MCF 10A (cell line): Measurements from ENCODE around the gene TRAK1. TPM values are rescaled to one million over a fixed set of nuclear protein-coding genes. Genes with fewer than 3 reads are reported as not detected.

Experiments
- BruUV-seq: library from RNA; stranded (reverse); fragments of 400-500 nt; replicated peaks from 2 replicates; lab custom pipeline; 2021; lab: Mats Ljungman, UMichigan
- CTCF ChIA-PET: fragments of 300-600 bp; sonication (Branson Sonifier 250); formaldehyde crosslinking; extraction: SDS; loops from one replicate; lab custom pipeline; 2021; ENCODE audit warnings: antibody characterized with exemption, inconsistent platforms; lab: Yijun Ruan, JAX
- POLR2A ChIA-PET: fragments of 300-600, 350-650 bp; sonication (Branson Sonifier 250); formaldehyde crosslinking; extraction: SDS; loops from one replicate; lab custom pipeline; 2020; ENCODE audit warnings: antibody characterized with exemption, inconsistent platforms; lab: Yijun Ruan, JAX
- DNase-seq: peaks from one replicate; pipeline ENCODE4 v3.0.0-alpha.2; 2018; ENCODE audit not compliant: unreplicated experiment
- H3K27ac Mint-ChIP-seq: one replicate; pipeline ENCODE4 v1.8.0; 2022; ENCODE audit warnings: mild to moderate bottlenecking, low read depth, mixed read lengths; ENCODE audit not compliant: unreplicated experiment
- H3K27me3 Mint-ChIP-seq: one replicate; pipeline ENCODE4 v1.8.0; 2022; ENCODE audit warnings: mixed read lengths; ENCODE audit not compliant: insufficient read depth, unreplicated experiment
- H3K36me3 Mint-ChIP-seq: one replicate; pipeline ENCODE4 v1.8.0; 2022; ENCODE audit warnings: mild to moderate bottlenecking, moderate library complexity, mixed read lengths; ENCODE audit not compliant: insufficient read depth, unreplicated experiment
- H3K4me1 Mint-ChIP-seq: one replicate; pipeline ENCODE4 v1.8.0; 2022; ENCODE audit warnings: mixed read lengths; ENCODE audit not compliant: insufficient read depth, unreplicated experiment
- H3K4me3 Mint-ChIP-seq: one replicate; pipeline ENCODE4 v1.8.0; 2022; ENCODE audit warnings: mild to moderate bottlenecking, moderate library complexity, mixed read lengths; ENCODE audit not compliant: unreplicated experiment
- H3K9me3 Mint-ChIP-seq: one replicate; pipeline ENCODE4 v1.8.0; 2022; ENCODE audit warnings: mixed read lengths; ENCODE audit not compliant: unreplicated experiment
- intact Hi-C: fragments of 100-400 bp; cut with micrococcal nuclease; formaldehyde crosslinking; loops from 2 replicates; pipeline ENCODE4 v1.14.1; 2022
- total RNA-seq: library from RNA; stranded (reverse); gene quantifications from 2 replicates; pipeline ENCODE4 v1.2.3, GENCODE V29; 2022
- TF ChIP-seq, protein P1 (sequence below): fragments of 200-600 bp; IDR thresholded peaks from one replicate; pipeline ENCODE4 v1.8.0; 2022; ENCODE audit warnings: antibody characterized with exemption, mild to moderate bottlenecking; ENCODE audit not compliant: unreplicated experiment

The TRAK1 gene
- total RNA-seq, 1 experiment from 2014 or later, result 33.2 TPM

DNA sequence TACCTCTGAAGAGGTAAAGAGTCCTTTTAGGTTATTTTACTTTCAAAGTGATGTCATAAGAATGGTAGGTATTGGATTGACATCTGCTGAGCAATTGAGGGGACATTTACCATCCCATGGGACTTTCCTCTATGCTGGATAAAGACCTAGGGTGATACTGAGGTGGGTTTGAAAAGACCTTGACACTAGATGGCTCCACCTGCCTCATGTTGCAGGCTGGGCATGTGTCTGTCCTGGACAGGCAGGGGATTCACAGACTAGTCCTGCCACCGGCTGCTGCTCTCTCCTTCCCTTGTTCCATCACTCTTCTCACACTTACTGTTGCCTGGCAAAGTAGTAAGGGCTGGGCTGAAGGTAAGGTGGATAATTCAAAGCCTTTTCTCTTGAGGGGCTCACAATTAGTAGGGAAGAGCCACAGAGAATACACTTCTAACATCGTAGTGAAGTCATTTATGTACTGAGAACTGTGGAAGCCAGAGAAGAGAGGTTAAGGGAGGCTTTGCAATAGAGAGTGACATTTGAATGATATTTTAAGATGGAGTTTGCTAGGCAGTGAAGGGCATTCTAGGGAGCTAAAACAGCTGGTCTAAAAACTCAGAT is 27.7 kb downstream of the TRAK1 start:
- peaks cover 49% of the 10 kb centered on the region for H3K4me1 Mint-ChIP-seq

DNA sequence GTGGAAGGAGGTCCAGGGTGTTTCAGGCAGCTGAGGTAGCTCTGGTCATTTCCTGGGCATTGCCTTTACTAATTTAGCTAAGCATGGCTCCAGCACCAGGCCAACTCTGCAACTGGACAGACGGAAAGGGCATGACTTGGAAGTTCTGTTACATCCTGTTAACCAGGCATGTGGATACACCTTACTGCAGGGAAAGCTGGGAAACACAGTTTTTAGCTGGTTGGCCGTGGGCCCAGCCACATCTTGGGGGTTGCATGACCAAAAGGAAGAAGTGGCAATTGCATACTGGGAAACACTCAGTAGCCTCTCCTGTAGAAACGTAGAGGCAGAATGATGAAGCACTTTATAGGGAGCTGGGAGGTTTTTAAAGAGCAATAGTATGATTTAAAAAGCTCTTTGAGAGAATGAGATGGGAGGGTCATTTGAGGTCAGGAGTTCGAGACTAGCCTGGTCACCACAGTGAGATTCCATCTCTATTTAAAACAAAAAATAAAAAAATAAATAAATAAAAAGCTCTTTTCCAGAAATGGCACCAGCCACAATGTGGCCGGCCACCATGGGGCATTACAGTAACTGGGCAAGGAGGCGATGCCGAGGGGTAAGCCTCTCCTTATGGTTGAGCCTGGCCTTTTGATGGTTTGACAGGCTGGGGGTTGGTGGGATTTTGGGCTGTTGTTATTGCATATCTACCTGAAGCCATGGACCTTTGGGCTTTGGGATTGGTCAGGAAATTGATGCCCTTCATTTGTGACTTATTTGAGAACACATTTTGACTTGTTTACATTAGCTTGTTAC is 28.6 kb downstream of the TRAK1 start:
- TF ChIP-seq, protein P1, sequence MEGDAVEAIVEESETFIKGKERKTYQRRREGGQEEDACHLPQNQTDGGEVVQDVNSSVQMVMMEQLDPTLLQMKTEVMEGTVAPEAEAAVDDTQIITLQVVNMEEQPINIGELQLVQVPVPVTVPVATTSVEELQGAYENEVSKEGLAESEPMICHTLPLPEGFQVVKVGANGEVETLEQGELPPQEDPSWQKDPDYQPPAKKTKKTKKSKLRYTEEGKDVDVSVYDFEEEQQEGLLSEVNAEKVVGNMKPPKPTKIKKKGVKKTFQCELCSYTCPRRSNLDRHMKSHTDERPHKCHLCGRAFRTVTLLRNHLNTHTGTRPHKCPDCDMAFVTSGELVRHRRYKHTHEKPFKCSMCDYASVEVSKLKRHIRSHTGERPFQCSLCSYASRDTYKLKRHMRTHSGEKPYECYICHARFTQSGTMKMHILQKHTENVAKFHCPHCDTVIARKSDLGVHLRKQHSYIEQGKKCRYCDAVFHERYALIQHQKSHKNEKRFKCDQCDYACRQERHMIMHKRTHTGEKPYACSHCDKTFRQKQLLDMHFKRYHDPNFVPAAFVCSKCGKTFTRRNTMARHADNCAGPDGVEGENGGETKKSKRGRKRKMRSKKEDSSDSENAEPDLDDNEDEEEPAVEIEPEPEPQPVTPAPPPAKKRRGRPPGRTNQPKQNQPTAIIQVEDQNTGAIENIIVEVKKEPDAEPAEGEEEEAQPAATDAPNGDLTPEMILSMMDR, result no peak
- Mint-ChIP-seq H3K9me3 (no peaks in the 10 kb centered on the region), H3K36me3 (peaks cover 6% of the 10 kb centered on the region), H3K27me3 (no peaks in the 10 kb centered on the region), H3K4me3 (no peak overlapping the region), H3K4me1 (peaks cover 49% of the 10 kb centered on the region), H3K27ac (no peak overlapping the region)
- BruUV-seq, result no TSS peak
- ChIA-PET POLR2A (interaction anchor here (0.7 to 2.1 kb wide), 5 partner anchors 15 to 72 kb away, joined by 3 to 10 read pairs (median 4); no protein-coding TSS in a partner anchor), CTCF (interaction anchor here (0.6 to 10.1 kb wide), 27 partner anchors 8 to 1383 kb away, joined by 3 to 369 read pairs (median 4); partner anchors contain the start of gene TRAK1)
- intact Hi-C loops, result loop anchor here (5.0 to 10.0 kb wide), 3 partner anchors 227 to 1335 kb away; no protein-coding TSS in a partner anchor
- DNase-seq, result no peak

More for the DNA sequence above, 27.7 kb downstream of the TRAK1 start:
- TF ChIP-seq, protein P1, result peak; percentile 36
- Mint-ChIP-seq H3K9me3 (no peaks in the 10 kb centered on the region), H3K27me3 (no peaks in the 10 kb centered on the region), H3K4me3 (no peak overlapping the region), H3K27ac (peak overlapping the region; percentile 72), H3K36me3 (peaks cover 6% of the 10 kb centered on the region)
- intact Hi-C loops, result loop anchor here (5.0 kb wide), 2 partner anchors 227 to 323 kb away; no protein-coding TSS in a partner anchor
- peak; percentile 72 for DNase-seq
- no TSS peak for BruUV-seq
- ChIA-PET POLR2A (interaction anchor here (0.5 to 1.9 kb wide), 5 partner anchors 16 to 1665 kb away, joined by 3 to 10 read pairs (median 3); no protein-coding TSS in a partner anchor), CTCF (interaction anchor here (0.6 to 10.1 kb wide), 27 partner anchors 8 to 1382 kb away, joined by 3 to 369 read pairs (median 5); partner anchors contain the start of gene TRAK1)

DNA sequence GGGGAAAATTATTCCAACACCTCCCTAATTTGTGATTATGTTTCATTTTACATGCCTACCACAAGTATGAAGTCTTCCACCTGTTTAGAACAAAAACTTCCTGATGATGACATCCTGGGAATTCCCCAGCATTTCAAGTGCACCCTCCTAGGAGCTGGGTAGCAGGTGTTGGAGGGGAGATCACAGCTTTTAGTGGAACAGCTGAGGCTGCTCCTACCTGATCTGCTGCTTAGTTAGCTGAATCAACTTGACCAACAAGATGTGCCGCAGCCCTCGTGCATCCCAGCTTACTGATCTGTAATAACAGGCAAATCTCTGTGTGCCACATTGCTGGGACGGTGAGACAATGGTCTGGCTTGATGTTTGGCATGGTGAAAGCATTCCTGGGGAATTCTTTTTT is 29.7 kb downstream of the TRAK1 start:
- POLR2A ChIA-PET, result interaction anchor here (1.2 to 2.1 kb wide), 2 partner anchors 59 to 60 kb away, joined by 3 to 9 read pairs; no protein-coding TSS in a partner anchor
- TF ChIP-seq, protein P1, result no peak
- H3K4me3 Mint-ChIP-seq, result no peak overlapping the region
- DNase-seq, result peak; percentile 46
- no peaks in the 10 kb centered on the region for H3K27me3 Mint-ChIP-seq
- no peaks in the 10 kb centered on the region for H3K9me3 Mint-ChIP-seq
- H3K36me3 Mint-ChIP-seq, result peaks cover 10% of the 10 kb centered on the region
- CTCF ChIA-PET, result interaction anchor here (0.5 to 10.1 kb wide), 11 partner anchors 12 to 919 kb away, joined by 3 to 369 read pairs (median 4); no protein-coding TSS in a partner anchor
- peaks cover 49% of the 10 kb centered on the region for H3K4me1 Mint-ChIP-seq
- H3K27ac Mint-ChIP-seq, result peak overlapping the region; percentile 46
- intact Hi-C loops, result loop anchor here (10.0 kb wide), 1 partner anchor 1336 kb away; no protein-coding TSS in a partner anchor
- BruUV-seq, result no TSS peak
